IPS-NIHi7 (cell line): Measurements from ENCODE around the gene EMC6.
A peak's percentile ranks its signal among the peaks of the same experiment; 100 is the strongest.

Experiments used
- DNase-seq: peaks from one replicate; pipeline ENCODE4 v3.0.0; 2012; ENCODE audit warnings: mixed read lengths; ENCODE audit errors: extremely low spot score

The EMC6 gene

GRCh38 chr17:3656353-3656752, 12.3 kb upstream of the EMC6 start:
- no peak for DNase-seq

- DNase-seq: no peak
Observed at GRCh38 chr17:3656755-3657587, 11.6 kb upstream of the EMC6 start.

DNA sequence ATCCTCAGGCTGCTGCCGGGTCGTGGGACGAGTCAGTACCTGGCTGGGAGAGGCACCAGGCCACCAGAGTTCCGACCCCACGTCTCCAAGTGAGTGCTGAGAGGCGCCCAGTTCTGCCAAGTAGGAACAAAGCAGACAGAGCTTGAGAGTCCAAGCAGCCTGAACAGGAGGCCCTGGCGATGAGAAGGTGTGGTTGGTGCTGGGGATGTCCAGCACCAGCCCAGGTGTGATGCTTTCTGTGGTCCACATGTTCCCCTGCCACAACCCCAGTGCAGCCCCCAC, 11.1 kb upstream of the EMC6 start:
- DNase-seq: no peak

DNA sequence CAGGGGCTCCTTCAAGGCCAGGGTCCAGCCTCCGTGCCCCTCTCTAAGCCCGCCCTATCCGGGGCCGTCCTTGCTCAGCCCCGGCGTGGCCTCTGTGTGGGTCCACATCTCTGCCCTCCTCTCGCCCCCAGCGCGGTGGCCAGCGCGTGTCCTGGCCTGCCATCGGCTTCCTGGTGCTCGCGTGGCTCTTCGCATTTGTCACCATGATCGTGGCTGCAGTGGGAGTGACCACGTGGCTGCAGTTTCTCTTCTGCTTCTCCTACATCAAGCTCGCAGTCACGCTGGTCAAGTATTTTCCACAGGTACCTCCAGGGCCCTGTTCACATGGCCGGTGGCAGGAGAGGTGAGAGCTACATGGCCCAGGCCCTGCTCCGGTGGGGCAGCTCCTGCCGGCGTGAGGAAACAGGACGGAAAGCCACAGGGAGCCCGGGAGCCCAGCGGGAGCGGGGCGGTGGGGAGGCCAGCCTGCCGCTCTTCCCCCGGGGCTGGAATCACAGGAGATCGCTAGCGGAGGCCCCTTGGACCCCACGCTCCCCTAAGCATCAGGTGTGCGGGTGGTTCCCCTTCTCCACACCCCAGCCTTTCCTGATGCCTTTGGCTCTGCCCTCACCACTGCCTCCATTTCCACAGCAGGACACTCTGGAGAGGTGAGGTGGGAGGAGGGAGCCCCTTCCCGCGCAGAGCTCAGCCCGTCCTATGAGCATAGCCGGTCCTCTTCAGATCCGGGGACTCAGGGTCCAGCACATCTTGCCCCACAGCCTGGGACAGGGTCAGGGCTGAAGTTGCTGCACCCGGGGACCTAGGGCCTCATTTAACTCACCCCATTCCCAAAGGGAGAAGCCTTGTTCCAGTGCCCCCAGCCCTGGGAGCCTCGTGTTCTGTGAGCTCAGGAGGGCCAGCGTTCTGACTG, 10.5 kb upstream of the EMC6 start:
- DNase-seq: no peak

GRCh38 chr17:3658784-3659449, 9.7 kb upstream of the EMC6 start:
- no peak for DNase-seq

GRCh38 chr17:3659541-3660111, 9.0 kb upstream of the EMC6 start:
- peak; percentile 37 for DNase-seq

DNA sequence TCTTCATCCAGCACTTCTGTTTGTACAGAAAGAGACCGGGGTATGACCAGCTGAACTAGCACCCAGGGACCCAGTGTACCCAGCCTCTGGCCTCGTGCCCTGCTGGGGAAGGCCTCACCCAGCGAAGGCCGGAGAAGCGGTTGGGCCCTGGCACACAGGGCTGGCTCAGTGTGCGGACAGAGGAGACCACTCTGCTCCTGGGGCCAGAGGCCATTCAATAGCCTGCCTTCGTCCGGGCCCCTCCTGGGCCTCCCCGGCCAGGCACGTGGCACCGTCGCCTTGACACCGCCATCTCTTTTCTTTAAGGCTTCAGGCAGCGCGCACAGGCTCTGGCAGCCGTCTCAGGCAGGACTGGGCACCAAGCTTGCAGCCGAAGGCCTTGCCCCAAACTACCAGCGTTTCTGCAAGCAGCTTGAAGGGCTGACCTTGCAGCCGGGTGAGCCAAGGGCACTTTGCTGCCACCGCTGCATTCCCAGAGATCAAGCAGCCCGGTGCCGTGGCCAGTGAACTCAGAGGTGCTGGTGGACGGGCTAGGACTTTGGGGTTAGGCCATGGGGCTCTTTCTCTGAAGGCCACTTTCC, 8.2 kb upstream of the EMC6 start:
- DNase-seq: no peak

GRCh38 chr17:3663102-3664011, 5.3 kb upstream of the EMC6 start:
- DNase-seq: no peak

DNA sequence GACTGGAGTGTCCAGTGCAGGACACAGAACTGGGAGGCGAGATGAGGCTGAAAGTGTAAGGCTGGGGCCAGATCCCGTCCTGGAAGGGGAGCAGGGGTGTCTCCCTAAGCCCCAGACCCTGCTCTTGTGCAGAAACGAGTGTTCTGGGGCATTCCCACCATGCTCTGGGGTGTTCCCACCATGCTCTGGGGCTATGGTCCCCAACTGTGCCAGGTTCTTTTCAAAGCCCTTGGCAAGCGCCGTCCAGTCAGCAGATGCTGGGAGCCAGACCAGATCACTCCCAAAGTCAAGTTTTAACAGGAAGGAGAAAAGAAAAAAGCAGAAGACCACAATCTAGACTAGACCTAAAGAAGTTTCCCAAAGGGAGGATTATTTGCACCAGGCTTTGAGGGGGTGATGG, 2.8 kb upstream of the EMC6 start:
- DNase-seq: no peak

GRCh38 chr17:3666516-3666915, 2.1 kb upstream of the EMC6 start:
- DNase-seq: no peak

DNA sequence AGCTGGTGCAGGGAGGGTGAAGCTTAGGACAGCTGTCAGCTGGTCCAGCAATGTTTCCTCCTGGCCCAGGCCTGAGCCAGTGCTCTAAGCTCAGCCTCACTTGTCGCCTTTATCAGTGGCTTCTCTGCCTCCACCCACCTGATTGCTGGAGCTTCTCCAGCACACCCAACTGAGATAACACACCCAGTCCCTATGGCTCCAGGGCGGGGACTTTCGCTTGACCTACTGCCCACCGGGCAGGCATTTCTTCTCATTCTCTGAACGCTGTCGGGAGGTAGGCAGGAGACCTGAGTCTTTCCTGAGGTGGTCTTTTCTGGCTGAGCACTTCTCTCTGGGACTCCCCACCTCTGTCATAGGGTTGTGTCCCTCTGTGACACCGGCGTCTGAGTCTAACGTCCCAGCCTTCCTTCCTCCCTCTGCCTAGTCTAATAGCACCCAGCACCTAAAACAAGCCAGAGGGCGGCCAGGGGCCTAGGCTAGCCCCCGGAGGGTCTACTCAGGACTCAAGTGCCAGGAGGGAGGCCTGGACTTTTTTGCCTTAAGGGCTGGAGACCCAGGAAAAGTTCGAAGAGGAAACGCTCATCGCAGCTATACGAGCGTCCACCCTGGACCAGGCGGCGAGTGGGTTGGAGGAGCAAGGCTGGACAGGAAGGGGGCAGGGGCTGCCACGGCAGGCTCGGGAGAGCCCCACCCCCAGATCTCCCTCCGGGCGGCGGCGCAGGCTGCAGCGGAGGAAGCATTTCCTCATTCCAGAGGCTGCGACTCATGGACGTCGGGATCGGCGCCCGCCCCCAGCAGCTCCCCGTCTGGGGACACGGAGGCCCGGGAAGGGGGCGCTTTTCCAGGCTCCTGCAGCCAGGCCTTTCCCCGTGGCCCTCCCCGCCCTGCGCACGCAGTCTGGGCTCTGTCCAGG, 990 bp upstream of the EMC6 start:
- DNase-seq: peak; percentile 87

- DNase-seq: no peak
Observed at GRCh38 chr17:3669085-3669347, 404 bp downstream of the EMC6 start.

DNA sequence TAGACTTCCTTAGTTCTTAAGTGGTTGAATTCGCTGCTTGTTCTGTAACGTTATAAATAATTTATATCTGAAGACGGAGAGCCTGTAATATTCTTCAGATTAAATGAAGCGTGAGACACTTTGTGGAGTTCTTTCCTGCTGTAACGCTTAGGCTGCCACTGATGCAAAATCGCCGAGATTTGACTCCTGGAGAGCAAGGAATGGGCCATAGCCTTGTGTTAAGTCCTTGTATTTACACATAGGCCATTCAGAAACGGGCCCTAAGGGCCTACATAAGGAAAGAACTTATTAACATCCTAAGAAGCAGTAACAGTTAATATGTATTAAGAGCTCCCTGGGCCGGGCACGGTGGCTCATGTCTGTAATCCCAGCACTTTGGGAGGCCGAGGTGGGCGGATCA, 936 bp downstream of the EMC6 start:
- no peak for DNase-seq

DNA sequence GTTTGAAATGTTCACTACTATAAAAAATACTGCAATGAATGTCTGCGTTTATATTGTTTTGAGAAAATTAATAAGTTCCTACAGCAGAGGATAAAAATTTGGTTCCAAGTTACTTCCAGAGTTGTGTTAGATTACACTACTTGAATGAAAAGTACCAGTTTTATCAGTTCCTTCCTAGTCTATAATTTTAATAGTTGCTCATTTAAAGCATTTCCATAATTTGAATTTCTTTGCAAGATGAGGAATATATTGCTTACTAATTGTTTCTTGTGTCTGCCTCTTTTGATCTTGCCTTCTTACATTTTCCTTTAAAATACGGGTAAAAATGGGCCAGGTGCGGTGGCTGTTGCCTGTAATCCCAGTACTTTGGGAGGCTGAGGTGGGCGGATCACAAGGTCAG, 4.0 kb downstream of the EMC6 start:
- no peak for DNase-seq

DNA sequence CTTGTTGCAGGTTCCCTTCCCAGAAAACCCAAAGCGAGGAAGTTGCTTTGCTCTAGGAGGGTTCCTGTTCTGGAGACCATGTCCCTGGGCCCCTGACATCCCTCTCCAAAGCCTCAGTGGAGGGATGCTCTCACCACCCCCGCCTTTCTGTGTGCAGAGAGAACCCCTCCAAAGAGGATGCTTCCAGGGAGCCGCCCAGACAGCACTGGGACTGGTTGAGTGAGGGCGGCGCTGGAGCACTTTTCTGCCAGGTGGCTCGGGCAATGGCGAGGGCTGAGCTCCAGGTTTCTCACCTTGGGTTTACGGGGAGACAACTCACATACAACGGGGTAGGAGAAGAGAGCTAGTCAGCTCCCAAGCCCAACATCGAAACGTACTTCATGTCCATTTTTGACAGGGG, 7.3 kb downstream of the EMC6 start:
- DNase-seq: no peak

DNA sequence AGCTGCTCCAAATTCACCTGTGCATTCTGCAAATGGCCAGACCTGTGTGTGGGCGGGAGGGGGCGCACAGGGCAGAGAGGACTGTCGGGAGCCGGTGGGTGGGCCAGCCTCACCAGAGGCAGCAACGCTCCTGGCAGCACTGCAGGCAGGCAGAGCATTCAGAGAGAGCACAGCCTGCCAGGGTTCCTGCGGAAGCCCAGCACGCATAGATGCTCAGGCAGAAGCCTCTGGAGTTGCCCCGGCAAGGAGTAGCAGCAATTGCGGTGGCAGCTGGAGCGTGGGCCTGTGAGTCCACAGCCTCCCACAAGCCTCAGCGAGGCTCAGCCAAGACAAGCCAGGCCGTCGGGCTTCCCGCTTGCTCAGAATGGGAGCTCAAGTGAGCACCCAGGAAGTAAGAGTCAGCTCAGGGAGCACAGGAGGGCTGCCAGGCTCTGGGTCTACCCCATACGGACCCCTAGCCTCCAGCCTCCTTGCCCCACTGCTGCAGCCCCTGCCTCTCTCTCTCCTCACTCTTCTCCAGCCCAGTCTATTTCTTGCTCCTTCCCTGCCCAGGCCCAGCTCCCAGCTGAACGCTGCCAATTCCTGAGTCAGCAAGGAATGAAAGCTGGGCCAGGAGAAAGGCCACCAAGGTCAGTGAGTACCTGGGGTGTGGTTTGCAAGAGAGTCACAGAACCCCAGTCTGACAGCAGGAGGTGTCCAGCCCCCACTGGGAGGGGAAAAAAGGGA, 9.6 kb downstream of the EMC6 start:
- peak; percentile 73 for DNase-seq

DNA sequence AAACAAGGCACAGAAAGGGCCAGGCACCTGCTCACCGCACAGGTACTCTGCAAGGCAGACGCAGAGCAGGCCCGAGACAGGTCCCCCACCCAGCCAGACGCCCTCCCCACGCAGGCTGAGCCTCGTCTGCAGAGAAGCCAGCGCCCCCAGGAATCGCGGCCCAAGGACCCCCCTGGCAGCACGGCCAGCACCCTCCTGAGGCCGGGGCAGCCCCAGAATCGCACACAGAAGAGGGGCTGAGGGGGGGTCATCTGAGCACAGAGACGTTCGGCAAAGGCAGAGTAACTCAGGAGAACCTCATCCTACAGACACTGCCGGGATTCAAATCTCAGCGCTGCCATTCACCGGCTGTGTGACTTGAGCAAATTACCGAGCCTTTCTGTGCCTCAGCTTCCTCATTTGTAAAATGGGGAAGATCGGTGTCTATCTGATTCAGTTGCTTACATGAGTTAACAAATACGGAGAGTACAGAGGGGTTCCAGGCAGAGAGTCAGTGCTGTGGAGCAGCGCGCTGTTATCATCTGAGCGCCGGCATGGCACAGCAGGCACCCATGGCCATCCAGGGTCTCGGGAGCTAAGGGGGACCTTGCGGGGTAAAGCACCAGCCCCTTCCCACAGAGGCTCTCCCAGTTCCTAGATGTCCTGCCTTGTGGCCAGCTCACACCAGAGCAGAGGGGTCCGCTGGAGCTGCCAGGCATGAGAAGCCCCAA, 10.4 kb downstream of the EMC6 start:
- no peak for DNase-seq

DNA sequence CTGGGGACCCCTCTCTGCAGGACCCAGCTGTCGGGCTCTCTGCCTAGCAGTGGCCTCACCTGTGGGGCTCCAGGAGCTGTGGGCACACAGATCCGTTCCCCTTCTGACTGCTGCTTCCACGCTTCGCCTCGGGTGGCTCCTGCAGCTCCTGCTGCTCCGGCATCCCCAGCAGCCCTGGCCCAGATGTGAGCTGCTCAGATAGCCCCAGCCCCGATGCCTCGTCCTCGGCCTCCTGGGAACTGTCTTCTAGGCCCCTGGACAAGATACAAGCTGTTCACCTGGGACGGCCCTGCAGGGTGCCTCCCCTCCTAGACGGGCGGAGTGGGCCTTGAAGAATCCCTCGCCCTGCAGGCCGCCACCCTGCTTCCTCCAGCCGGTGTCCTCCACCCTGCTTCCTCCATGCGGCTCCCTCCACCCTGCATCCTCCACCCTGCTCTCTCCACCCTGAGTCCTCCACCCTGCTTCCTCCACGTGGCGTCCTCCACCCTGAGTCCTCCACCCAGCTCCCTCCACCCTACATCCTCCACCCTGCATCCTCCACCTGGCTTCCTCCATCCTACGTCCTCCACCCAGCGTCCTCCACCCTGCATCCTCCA, 11.0 kb downstream of the EMC6 start:
- DNase-seq: no peak
